HEK293 (cell line): Measurements from ENCODE around the gene CNPY1.

ENCODE experiments used
- CTCF ChIA-PET: fragments of 350-600 bp; formaldehyde crosslinking; extraction: SDS; loops from one replicate; lab custom pipeline; 2021; ENCODE audit warnings: antibody characterized with exemption; lab: Yijun Ruan, JAX
- POLR2A ChIA-PET: fragments of 300-600 bp; formaldehyde crosslinking; extraction: SDS; loops from one replicate; lab custom pipeline; 2020; ENCODE audit warnings: antibody characterized with exemption, inconsistent platforms; lab: Yijun Ruan, JAX
- H3K27ac ChIP-seq: fragments of 200-500 bp; sonication (Bioruptor generic); 2 replicates; pipeline ENCODE4 v1.5.1; 2014; ENCODE audit warnings: low read depth, low read length, control low read depth, inconsistent platforms; ENCODE audit errors: extremely low read depth
- H3K36me3 ChIP-seq, 2 experiments: fragments of 200-500 bp in 1 of 2; sonication (Bioruptor generic) in 1 of 2; 1 replicate in 1 of 2; 2 replicates in 1 of 2; pipeline ENCODE4 v1.5.1; 2014 to 2017; ENCODE audit warnings: inconsistent platforms in 2 of 2, low read length in 2 of 2; ENCODE audit not compliant: control insufficient read depth in 2 of 2, insufficient read depth in 1 of 2
- H3K4me1 ChIP-seq: fragments of 200-500 bp; sonication (Bioruptor generic); 2 replicates; pipeline ENCODE4 v1.5.1; 2014; ENCODE audit warnings: mild to moderate bottlenecking, low read length, inconsistent platforms; ENCODE audit not compliant: control insufficient read depth, insufficient read depth
- H3K4me3 ChIP-seq: 2 replicates; pipeline ENCODE4 v1.5.1; 2011; ENCODE audit warnings: low read depth, mild to moderate bottlenecking, control low read depth, low read length, moderate library complexity
- H3K9me3 ChIP-seq: fragments of 200-500 bp; sonication (Bioruptor generic); 2 replicates; pipeline ENCODE4 v1.5.1; 2014; ENCODE audit warnings: low read depth, low read length, inconsistent platforms; ENCODE audit not compliant: control insufficient read depth, insufficient read depth
- BCL6B ChIP-seq: fragments of 450-650 bp; formaldehyde crosslinking; IDR thresholded peaks from 2 replicates; pipeline ENCODE4 v1.5.1; 2017; ENCODE audit warnings: missing biosample characterization, missing genetic modification characterization
- INSM2 ChIP-seq: fragments of 450-650 bp; formaldehyde crosslinking; IDR thresholded peaks from 2 replicates; pipeline ENCODE4 v1.5.1; 2016; ENCODE audit warnings: missing biosample characterization, missing genetic modification characterization
- KLF8 ChIP-seq: fragments of 450-650 bp; formaldehyde crosslinking; IDR thresholded peaks from 2 replicates; pipeline ENCODE4 v1.5.1; 2016; ENCODE audit warnings: missing biosample characterization, missing genetic modification characterization
- PATZ1 ChIP-seq: fragments of 450-650 bp; formaldehyde crosslinking; IDR thresholded peaks from 2 replicates; pipeline ENCODE4 v1.5.1; 2016; ENCODE audit warnings: missing biosample characterization, missing genetic modification characterization
- SCRT2 ChIP-seq: fragments of 450-650 bp; formaldehyde crosslinking; IDR thresholded peaks from 2 replicates; pipeline ENCODE4 v1.5.1; 2016; ENCODE audit warnings: missing biosample characterization, missing genetic modification characterization
- SP2 ChIP-seq: fragments of 450-650 bp; formaldehyde crosslinking; IDR thresholded peaks from 2 replicates; pipeline ENCODE4 v1.5.1; 2016; ENCODE audit warnings: missing biosample characterization, missing genetic modification characterization
- ZBTB1 ChIP-seq: fragments of 450-650 bp; formaldehyde crosslinking; IDR thresholded peaks from 2 replicates; pipeline ENCODE4 v1.5.1; 2016; ENCODE audit warnings: missing biosample characterization, missing genetic modification characterization
- ZBTB7A ChIP-seq: fragments of 450-650 bp; formaldehyde crosslinking; IDR thresholded peaks from 2 replicates; pipeline ENCODE4 v1.5.1; 2016; ENCODE audit warnings: low read depth, missing biosample characterization, missing genetic modification characterization
- ZIC2 ChIP-seq: fragments of 450-650 bp; formaldehyde crosslinking; IDR thresholded peaks from 2 replicates; pipeline ENCODE4 v1.5.1; 2016; ENCODE audit warnings: missing biosample characterization, missing genetic modification characterization
- ZNF280D ChIP-seq: fragments of 450-650 bp; formaldehyde crosslinking; IDR thresholded peaks from 2 replicates; pipeline ENCODE4 v1.5.1; 2016; ENCODE audit warnings: missing biosample characterization, missing genetic modification characterization
- ZNF302 ChIP-seq: fragments of 450-650 bp; formaldehyde crosslinking; IDR thresholded peaks from 2 replicates; pipeline ENCODE4 v1.5.1; 2016; ENCODE audit warnings: missing biosample characterization, missing genetic modification characterization, low read depth
- ZNF341 ChIP-seq: fragments of 450-650 bp; formaldehyde crosslinking; IDR thresholded peaks from 2 replicates; pipeline ENCODE4; 2016; ENCODE audit warnings: low read depth, missing biosample characterization, missing genetic modification characterization
- ZNF580 ChIP-seq: fragments of 450-650 bp; formaldehyde crosslinking; IDR thresholded peaks from 2 replicates; pipeline ENCODE4 v1.5.1; 2016; ENCODE audit warnings: missing biosample characterization, missing genetic modification characterization
- ZSCAN16 ChIP-seq: fragments of 450-650 bp; formaldehyde crosslinking; IDR thresholded peaks from 2 replicates; pipeline ENCODE4 v1.5.1; 2016; ENCODE audit warnings: missing biosample characterization, missing genetic modification characterization

CNPY1 gene

GRCh38 chr7:155460926-155461613 lies 85.3 kb downstream of the CNPY1 start:
- CTCF ChIA-PET, result interaction anchor here (0.6 kb wide), 1 partner anchor 52 kb away, joined by 3 read pairs; no protein-coding TSS in a partner anchor
- POLR2A ChIA-PET, result no interaction called here
- TF ChIP-seq ZIC2 (tag by site-specific recombination), result peak; percentile 45
- TF ChIP-seq BCL6B (tag by site-specific recombination), result no peak
- TF ChIP-seq INSM2 (tag by site-specific recombination), result no peak
- TF ChIP-seq ZBTB1 (tag by site-specific recombination), result no peak
- no peak for TF ChIP-seq KLF8 (tag by site-specific recombination)
- no peak for TF ChIP-seq ZBTB7A (tag by site-specific recombination)
- peak; percentile 83 for TF ChIP-seq ZNF341
- TF ChIP-seq ZSCAN16, result no peak
- TF ChIP-seq ZNF280D (tag by site-specific recombination), result no peak
- 0 out of 2 replicates have a peak, but pooled peaks have one; percentile 11 for TF ChIP-seq SCRT2 (tag by site-specific recombination)
- TF ChIP-seq SP2 (tag by site-specific recombination), result 0 out of 2 replicates have a peak, but pooled peaks have one; percentile 6
- no peak for TF ChIP-seq ZNF302 (tag by site-specific recombination)
- no peak for TF ChIP-seq ZNF580 (tag by site-specific recombination)
- peak; percentile 28; the same call in 1 of the 2 replicates for TF ChIP-seq PATZ1 (tag by site-specific recombination)

More at GRCh38 chr7:155460926-155461613, 85.3 kb downstream of the CNPY1 start:
- H3K27ac ChIP-seq, result no peak overlapping the region
- H3K4me1 ChIP-seq, result peaks cover 5% of the 10 kb centered on the region; the same call in 1 of the 2 replicates
- no peak overlapping the region for H3K4me3 ChIP-seq
- no peaks in the 10 kb centered on the region for H3K9me3 ChIP-seq
- peaks cover 0 to 43% of the 10 kb centered on the region in 2 experiments; a peak in 1 of 3 replicates for H3K36me3 ChIP-seq
